ENCODE measurements around the gene GTF2A1.
"Not testable (repeated sequence)": the region's sequence is repeated elsewhere in the genome, so short reads cannot be mapped to it uniquely, and the experiment has no call there.

Gene GTF2A1

GRCh38 chr14:81234278-81234677 is 13.5 kb upstream of the GTF2A1 start:
- peaks cover 0 to 4% (median 0%) of the 10 kb centered on the region in 5 donors for H3K4me1 ChIP-seq (ENCODE audit: control insufficient read depth in 5 of 5, insufficient read depth in 5 of 5, low read length in 5 of 5)
- H3K36me3 ChIP-seq (ENCODE audit: control insufficient read depth in 5 of 5, insufficient read depth in 5 of 5, low read length in 5 of 5): no peaks in the 10 kb centered on the region
- H3K27ac ChIP-seq (ENCODE audit: low read depth, low read length): no peak overlapping the region
- H3K4me3 ChIP-seq (ENCODE audit: low read depth in 1 of 5, low read length in 5 of 5): no peak overlapping the region
- H3K27me3 ChIP-seq (ENCODE audit: control insufficient read depth in 5 of 5, insufficient read depth in 4 of 5, low read length in 5 of 5): no peaks in the 10 kb centered on the region
- H3K9me3 ChIP-seq (ENCODE audit: control insufficient read depth in 5 of 5, low read length in 5 of 5): peaks cover 0 to 4% (median 0%) of the 10 kb centered on the region in 5 donors
- no peak overlapping the region for H3K9ac ChIP-seq (ENCODE audit: low read length in 5 of 5)

DNA sequence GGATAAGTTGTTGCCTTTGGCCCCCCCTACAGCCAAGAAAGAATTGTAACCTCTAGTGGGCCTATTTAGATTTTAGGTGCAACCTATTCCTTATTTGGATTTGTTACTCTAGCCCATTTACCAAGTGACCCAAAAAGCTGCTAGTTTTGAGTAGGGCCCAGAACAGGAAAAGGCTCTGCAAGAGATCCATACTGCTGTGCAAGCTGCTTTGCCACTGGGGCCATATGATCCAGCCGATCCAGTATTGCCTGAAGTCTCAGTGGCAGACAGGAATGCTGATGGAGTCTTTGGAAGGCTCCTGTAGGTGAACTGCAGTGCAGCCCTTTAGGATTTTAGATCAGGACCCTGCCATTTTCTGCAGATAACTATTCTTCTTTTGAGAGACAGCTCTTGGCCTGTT is 12.9 kb upstream of the GTF2A1 start:
- no peak overlapping the region for H3K9ac ChIP-seq (ENCODE audit: low read length in 5 of 5)
- peaks cover 0 to 4% (median 0%) of the 10 kb centered on the region in 5 donors for H3K9me3 ChIP-seq (ENCODE audit: control insufficient read depth in 5 of 5, low read length in 5 of 5)
- H3K36me3 ChIP-seq (ENCODE audit: control insufficient read depth in 5 of 5, insufficient read depth in 5 of 5, low read length in 5 of 5): no peaks in the 10 kb centered on the region

DNA sequence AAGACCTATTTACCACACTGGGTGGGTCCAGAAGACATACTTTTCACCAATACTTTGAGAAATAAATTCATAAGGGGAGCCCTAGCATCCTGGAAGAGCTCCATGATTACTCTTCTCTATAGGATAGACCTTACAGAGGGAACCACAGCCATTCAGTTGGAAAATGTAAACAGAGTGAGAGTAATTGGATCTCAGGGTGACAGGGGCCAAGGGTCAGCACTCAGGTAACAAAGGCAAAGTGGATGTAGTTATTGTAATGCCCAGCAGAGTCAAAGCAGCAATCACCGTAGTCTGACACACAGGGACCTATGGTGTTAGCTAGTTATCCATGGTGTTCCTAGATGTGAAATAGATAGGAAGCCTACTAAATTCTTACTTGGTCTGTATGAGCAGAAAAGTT is 10.8 kb upstream of the GTF2A1 start:
- H3K4me3 ChIP-seq (ENCODE audit: low read depth in 1 of 5, low read length in 5 of 5): no peak overlapping the region
- H3K27me3 ChIP-seq (ENCODE audit: control insufficient read depth in 5 of 5, insufficient read depth in 4 of 5, low read length in 5 of 5): no peaks in the 10 kb centered on the region
- H3K9ac ChIP-seq (ENCODE audit: low read length in 5 of 5): no peak overlapping the region
- no peak overlapping the region for H3K27ac ChIP-seq (ENCODE audit: low read depth, low read length)
- H3K4me1 ChIP-seq (ENCODE audit: control insufficient read depth in 5 of 5, insufficient read depth in 5 of 5, low read length in 5 of 5): peaks cover 0 to 4% (median 0%) of the 10 kb centered on the region in 5 donors
- peaks cover 0 to 2% (median 0%) of the 10 kb centered on the region in 5 donors for H3K9me3 ChIP-seq (ENCODE audit: control insufficient read depth in 5 of 5, low read length in 5 of 5)
- no peaks in the 10 kb centered on the region for H3K36me3 ChIP-seq (ENCODE audit: control insufficient read depth in 5 of 5, insufficient read depth in 5 of 5, low read length in 5 of 5)

More for the DNA sequence above, 12.9 kb upstream of the GTF2A1 start:
- no peak overlapping the region for H3K4me3 ChIP-seq (ENCODE audit: low read depth in 1 of 5, low read length in 5 of 5)
- H3K27me3 ChIP-seq (ENCODE audit: control insufficient read depth in 5 of 5, insufficient read depth in 4 of 5, low read length in 5 of 5): no peaks in the 10 kb centered on the region
- peaks cover 0 to 4% (median 0%) of the 10 kb centered on the region in 5 donors for H3K4me1 ChIP-seq (ENCODE audit: control insufficient read depth in 5 of 5, insufficient read depth in 5 of 5, low read length in 5 of 5)
- H3K27ac ChIP-seq (ENCODE audit: low read depth, low read length): no peak overlapping the region

DNA sequence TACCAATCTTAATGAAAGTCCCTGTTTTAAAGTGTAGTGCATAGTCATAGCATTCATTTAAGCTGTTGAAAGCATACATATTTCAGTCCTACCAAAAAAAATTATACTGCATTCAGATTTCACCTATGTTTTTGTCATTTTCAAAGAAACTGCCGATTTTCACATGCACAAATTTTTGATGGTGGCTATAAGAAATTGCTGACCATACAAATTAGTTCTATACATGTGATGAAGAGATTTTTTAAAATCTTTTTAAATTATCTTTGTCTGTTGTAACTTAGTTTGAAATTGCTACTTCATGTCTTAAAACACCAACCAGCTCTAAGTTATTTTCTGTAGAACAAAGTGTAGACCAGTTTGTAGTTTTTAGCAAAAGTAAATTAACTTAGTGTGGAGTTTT is 3.5 kb upstream of the GTF2A1 start:
- H3K4me1 ChIP-seq (ENCODE audit: control insufficient read depth in 5 of 5, insufficient read depth in 5 of 5, low read length in 5 of 5): peaks cover 3 to 8% (median 6%) of the 10 kb centered on the region in 5 donors
- H3K9me3 ChIP-seq (ENCODE audit: control insufficient read depth in 5 of 5, low read length in 5 of 5): no peaks in the 10 kb centered on the region
- no peaks in the 10 kb centered on the region for H3K27me3 ChIP-seq (ENCODE audit: control insufficient read depth in 5 of 5, insufficient read depth in 4 of 5, low read length in 5 of 5)
- H3K36me3 ChIP-seq (ENCODE audit: control insufficient read depth in 5 of 5, insufficient read depth in 5 of 5, low read length in 5 of 5): no peaks in the 10 kb centered on the region
- H3K27ac ChIP-seq (ENCODE audit: low read depth, low read length): no peak overlapping the region
- no peak overlapping the region for H3K4me3 ChIP-seq (ENCODE audit: low read depth in 1 of 5, low read length in 5 of 5)
- no peak overlapping the region for H3K9ac ChIP-seq (ENCODE audit: low read length in 5 of 5)

DNA sequence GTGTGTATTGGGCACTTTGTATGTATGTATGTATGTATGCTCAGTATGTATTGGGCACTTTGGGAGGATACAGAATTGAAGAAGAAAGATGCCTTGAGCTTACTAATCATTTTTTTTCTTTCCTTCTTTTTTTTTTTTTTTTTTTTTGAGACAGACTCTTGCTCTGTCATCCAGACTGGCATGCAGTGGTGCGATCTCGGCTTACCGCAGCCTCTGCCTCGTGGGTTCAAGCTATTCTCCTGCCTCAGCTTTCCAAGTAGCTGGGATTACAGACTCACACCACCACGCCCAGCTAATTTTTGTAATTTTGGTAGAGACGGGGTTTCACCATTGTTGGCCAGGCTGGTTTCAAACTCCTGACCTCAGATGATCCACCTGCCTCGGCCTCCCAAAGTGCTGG is 3.0 kb upstream of the GTF2A1 start:
- H3K9ac ChIP-seq (ENCODE audit: low read length in 5 of 5); H3K9me3 ChIP-seq (ENCODE audit: control insufficient read depth in 5 of 5, low read length in 5 of 5); H3K27ac ChIP-seq (ENCODE audit: low read depth, low read length); H3K36me3 ChIP-seq (ENCODE audit: control insufficient read depth in 5 of 5, insufficient read depth in 5 of 5, low read length in 5 of 5); H3K4me3 ChIP-seq (ENCODE audit: low read depth in 1 of 5, low read length in 5 of 5); H3K27me3 ChIP-seq (ENCODE audit: control insufficient read depth in 5 of 5, insufficient read depth in 4 of 5, low read length in 5 of 5): not testable (repeated sequence)
- peaks cover 3 to 12% (median 9%) of the 10 kb centered on the region in 5 donors for H3K4me1 ChIP-seq (ENCODE audit: control insufficient read depth in 5 of 5, insufficient read depth in 5 of 5, low read length in 5 of 5)

DNA sequence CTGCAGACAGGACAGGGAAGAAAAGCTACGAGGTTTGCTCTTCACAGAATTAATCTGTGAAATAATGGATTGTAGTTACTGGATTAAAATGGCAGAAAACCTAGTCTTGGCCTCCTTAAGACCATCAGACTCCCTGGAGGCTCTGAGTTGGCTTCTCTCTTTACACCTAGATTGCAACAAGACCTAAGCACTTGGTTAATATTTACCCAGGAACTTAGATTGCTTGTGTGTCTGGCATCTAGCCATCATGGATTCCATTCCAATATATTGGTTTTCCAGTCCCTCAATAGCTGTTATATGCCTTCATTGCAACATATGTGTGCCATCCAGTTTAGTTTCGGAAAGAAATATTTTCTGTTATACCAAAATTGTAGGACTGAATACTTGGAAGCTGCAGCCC is 1.9 kb upstream of the GTF2A1 start:
- peaks cover 3 to 23% (median 18%) of the 10 kb centered on the region in 5 donors for H3K4me1 ChIP-seq (ENCODE audit: control insufficient read depth in 5 of 5, insufficient read depth in 5 of 5, low read length in 5 of 5)
- H3K27me3 ChIP-seq (ENCODE audit: control insufficient read depth in 5 of 5, insufficient read depth in 4 of 5, low read length in 5 of 5): no peaks in the 10 kb centered on the region
- H3K9ac ChIP-seq (ENCODE audit: low read length in 5 of 5): no peak overlapping the region
- H3K9me3 ChIP-seq (ENCODE audit: control insufficient read depth in 5 of 5, low read length in 5 of 5): no peaks in the 10 kb centered on the region
- no peak overlapping the region for H3K27ac ChIP-seq (ENCODE audit: low read depth, low read length)
- H3K36me3 ChIP-seq (ENCODE audit: control insufficient read depth in 5 of 5, insufficient read depth in 5 of 5, low read length in 5 of 5): no peaks in the 10 kb centered on the region
- no peak overlapping the region for H3K4me3 ChIP-seq (ENCODE audit: low read depth in 1 of 5, low read length in 5 of 5)

GRCh38 chr14:81222126-81222525 is 1.4 kb upstream of the GTF2A1 start:
- Histone ChIP-seq H3K4me3 (ENCODE audit: low read depth in 1 of 5, low read length in 5 of 5) (peak overlapping the region in 3 of 5 donors; percentile 70 to 83 (median 71)), H3K9ac (ENCODE audit: low read length in 5 of 5) (no peak overlapping the region)

GRCh38 chr14:81221579-81222102 is 882 bp upstream of the GTF2A1 start:
- Histone ChIP-seq H3K27ac (ENCODE audit: low read depth, low read length) (peak overlapping the region; percentile 97), H3K9ac (ENCODE audit: low read length in 5 of 5) (peak overlapping the region; percentile 67 to 97 (median 88)), H3K9me3 (ENCODE audit: control insufficient read depth in 5 of 5, low read length in 5 of 5) (no peaks in the 10 kb centered on the region), H3K36me3 (ENCODE audit: control insufficient read depth in 5 of 5, insufficient read depth in 5 of 5, low read length in 5 of 5) (peaks cover 0 to 3% (median 0%) of the 10 kb centered on the region in 5 donors), H3K4me1 (ENCODE audit: control insufficient read depth in 5 of 5, insufficient read depth in 5 of 5, low read length in 5 of 5) (peaks cover 3 to 27% (median 23%) of the 10 kb centered on the region in 5 donors), H3K27me3 (ENCODE audit: control insufficient read depth in 5 of 5, insufficient read depth in 4 of 5, low read length in 5 of 5) (no peaks in the 10 kb centered on the region), H3K4me3 (ENCODE audit: low read depth in 1 of 5, low read length in 5 of 5) (peak overlapping the region; percentile 70 to 91 (median 83))

More at GRCh38 chr14:81222126-81222525, 1.4 kb upstream of the GTF2A1 start:
- Histone ChIP-seq H3K27me3 (ENCODE audit: control insufficient read depth in 5 of 5, insufficient read depth in 4 of 5, low read length in 5 of 5) (no peaks in the 10 kb centered on the region), H3K27ac (ENCODE audit: low read depth, low read length) (peak overlapping the region; percentile 97), H3K9me3 (ENCODE audit: control insufficient read depth in 5 of 5, low read length in 5 of 5) (no peaks in the 10 kb centered on the region), H3K36me3 (ENCODE audit: control insufficient read depth in 5 of 5, insufficient read depth in 5 of 5, low read length in 5 of 5) (no peaks in the 10 kb centered on the region), H3K4me1 (ENCODE audit: control insufficient read depth in 5 of 5, insufficient read depth in 5 of 5, low read length in 5 of 5) (peaks cover 3 to 27% (median 21%) of the 10 kb centered on the region in 5 donors)

DNA sequence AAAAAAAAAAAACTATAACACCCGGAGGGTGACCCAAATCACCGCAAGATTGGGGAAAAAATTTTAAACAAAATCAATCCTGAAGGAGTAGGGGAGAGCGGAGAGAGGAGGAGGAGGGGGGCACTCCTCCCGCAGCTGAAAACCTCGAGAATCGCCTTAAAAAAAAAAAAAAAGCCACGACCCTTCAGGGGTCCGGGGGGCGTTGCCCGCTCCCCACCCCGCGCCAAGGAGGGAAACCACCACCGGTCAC is 254 bp downstream of the GTF2A1 start:
- peak overlapping the region; percentile 63 to 92 (median 89) for H3K9ac ChIP-seq (ENCODE audit: low read length in 5 of 5)

DNA sequence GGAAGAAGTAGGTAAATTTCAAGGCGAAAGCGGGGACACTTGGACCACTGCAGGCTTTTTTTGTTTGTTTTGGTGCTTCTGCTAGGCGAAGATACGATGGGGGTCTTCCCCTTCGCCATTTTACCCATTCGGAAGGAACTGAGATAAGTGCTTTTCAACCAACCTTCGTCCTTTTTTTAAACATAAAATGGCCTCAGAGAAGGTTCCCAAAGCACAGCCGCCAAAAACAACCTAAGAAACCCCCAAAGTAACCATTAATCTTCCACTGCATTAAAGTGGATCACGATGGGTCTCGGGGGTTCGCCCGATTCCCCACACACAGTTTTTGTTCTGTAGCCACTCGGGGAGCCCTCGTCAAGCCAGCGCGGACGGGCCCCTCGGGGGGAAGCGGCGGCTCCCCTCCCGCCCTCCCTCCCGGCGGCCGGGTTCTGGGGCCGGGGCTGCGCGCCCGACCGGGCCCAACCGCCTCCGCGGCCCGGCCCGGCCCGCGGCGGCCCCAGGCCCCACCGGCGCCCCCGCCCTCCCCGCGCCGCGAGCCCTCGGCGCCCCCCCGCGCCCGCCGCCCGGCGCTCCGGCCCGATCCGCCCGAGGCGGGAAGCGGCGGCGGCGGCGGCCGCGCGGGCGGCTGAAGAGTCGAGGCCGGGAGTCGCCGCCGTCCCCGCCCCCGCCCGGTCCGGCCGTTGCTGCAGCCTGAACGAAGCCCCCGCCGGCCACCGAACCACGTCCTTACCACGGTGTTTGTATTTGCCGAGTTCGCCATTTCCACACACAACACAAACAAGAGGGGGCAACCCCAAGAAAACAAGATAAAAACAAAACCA is 790 bp downstream of the GTF2A1 start:
- peaks cover 5 to 14% (median 10%) of the 10 kb centered on the region in 5 donors for H3K36me3 ChIP-seq (ENCODE audit: control insufficient read depth in 5 of 5, insufficient read depth in 5 of 5, low read length in 5 of 5)
- peaks cover 3 to 27% (median 23%) of the 10 kb centered on the region in 5 donors for H3K4me1 ChIP-seq (ENCODE audit: control insufficient read depth in 5 of 5, insufficient read depth in 5 of 5, low read length in 5 of 5)
- H3K27me3 ChIP-seq (ENCODE audit: control insufficient read depth in 5 of 5, insufficient read depth in 4 of 5, low read length in 5 of 5): no peaks in the 10 kb centered on the region
- H3K4me3 ChIP-seq (ENCODE audit: low read depth in 1 of 5, low read length in 5 of 5): peak overlapping the region; percentile 83 to 97 (median 96)
- no peaks in the 10 kb centered on the region for H3K9me3 ChIP-seq (ENCODE audit: control insufficient read depth in 5 of 5, low read length in 5 of 5)
- H3K9ac ChIP-seq (ENCODE audit: low read length in 5 of 5): peak overlapping the region; percentile 95 to 98 (median 96)
- H3K27ac ChIP-seq (ENCODE audit: low read depth, low read length): peak overlapping the region; percentile 97

More for the DNA sequence above, 254 bp downstream of the GTF2A1 start:
- Histone ChIP-seq H3K27ac (ENCODE audit: low read depth, low read length) (peak overlapping the region; percentile 97), H3K4me3 (ENCODE audit: low read depth in 1 of 5, low read length in 5 of 5) (peak overlapping the region; percentile 70 to 85 (median 80)), H3K27me3 (ENCODE audit: control insufficient read depth in 5 of 5, insufficient read depth in 4 of 5, low read length in 5 of 5) (no peaks in the 10 kb centered on the region), H3K36me3 (ENCODE audit: control insufficient read depth in 5 of 5, insufficient read depth in 5 of 5, low read length in 5 of 5) (peaks cover 1 to 8% (median 5%) of the 10 kb centered on the region in 5 donors), H3K9me3 (ENCODE audit: control insufficient read depth in 5 of 5, low read length in 5 of 5) (no peaks in the 10 kb centered on the region), H3K4me1 (ENCODE audit: control insufficient read depth in 5 of 5, insufficient read depth in 5 of 5, low read length in 5 of 5) (peaks cover 3 to 27% (median 23%) of the 10 kb centered on the region in 5 donors)

All from subcutaneous abdominal adipose tissue (tissue), 5 donors.